Esophagus squamous epithelium (tissue), 5 donors: ENCODE data around the gene PRPF4. TPM values are rescaled to one million over a fixed set of nuclear protein-coding genes. Genes with fewer than 3 reads are reported as not detected.
A peak's percentile ranks its signal among the peaks of the same experiment; 100 is the strongest.

Source experiments
- DNase-seq: peaks from one replicate; lab custom pipeline; 2025; lab: John Stamatoyannopoulos, UW
- H3K27ac ChIP-seq, 4 donors: fragments of 200-600 bp; sonication (generic); one replicate each; pipeline ENCODE4 v1.5.1; 2016 to 2019; ENCODE audit warnings: mild to moderate bottlenecking in 1 of 4
- H3K27me3 ChIP-seq, 4 donors: fragments of 200-600 bp; sonication (generic); 1 replicate in 3 of 4; 2 replicates in 1 of 4; pipeline versions ENCODE4 v1.5.1 to v1.6.0; 2017 to 2021; ENCODE audit warnings: antibody characterized with exemption in 1 of 4
- H3K36me3 ChIP-seq, 3 donors: fragments of 200-600 bp; sonication (generic); one replicate each; pipeline ENCODE4 v1.5.1; 2016 to 2019
- H3K4me1 ChIP-seq, 3 donors: fragments of 200-600 bp; sonication (generic); one replicate each; pipeline ENCODE4 v1.5.1; 2017 to 2019
- H3K4me3 ChIP-seq, 4 donors: fragments of 200-600 bp; sonication (generic); 1 replicate in 3 of 4; 2 replicates in 1 of 4; pipeline ENCODE4 v1.5.1; 2016 to 2019; ENCODE audit warnings: mild to moderate bottlenecking in 2 of 4, moderate library complexity in 1 of 4
- H3K9me3 ChIP-seq, 3 donors: fragments of 200-600 bp; sonication (generic); one replicate each; pipeline ENCODE4 v1.5.1; 2016 to 2019
- POLR2A ChIP-seq, 4 donors: fragments of 450-650 bp; IDR thresholded peaks; one replicate each; pipeline ENCODE4 v1.6.1; 2017; ENCODE audit warnings: antibody characterized with exemption in 4 of 4, mild to moderate bottlenecking in 4 of 4, moderate library complexity in 3 of 4
- WGBS, 2 donors: methylation state at CpG; one replicate each; pipeline ENCODE4 v1.1.5; 2018; 5-methylcytosine and 5-hydroxymethylcytosine counted together
- intact Hi-C: fragments of 100-400 bp; cut with DNase I; formaldehyde crosslinking; loops from one replicate; pipeline ENCODE4 v1.15.0; 2022
- total RNA-seq, 4 donors: library from RNA; depleted of rRNA; stranded (reverse); fragments of >200 nt; gene quantifications; one replicate each; pipeline ENCODE4 v1.1.0, GENCODE V29; 2016
- TF ChIP-seq, protein P1 (sequence below), 6 experiments: fragments of 450-650 bp in 4 of 6; fragments of 200-600 bp in 2 of 6; sonication (generic) in 2 of 6; IDR thresholded peaks; one replicate each; pipeline ENCODE4 v1.5.1; 2016 to 2019; ENCODE audit warnings: antibody characterized with exemption in 6 of 6, mild to moderate bottlenecking in 4 of 6, moderate library complexity in 4 of 6
- donor health status: DM: yes; HTN: yes; CAD: no.

PRPF4 gene
- total RNA-seq, 4 donors from 2014 or later, result 11.4 to 19.0 (median 17.4) TPM

DNA sequence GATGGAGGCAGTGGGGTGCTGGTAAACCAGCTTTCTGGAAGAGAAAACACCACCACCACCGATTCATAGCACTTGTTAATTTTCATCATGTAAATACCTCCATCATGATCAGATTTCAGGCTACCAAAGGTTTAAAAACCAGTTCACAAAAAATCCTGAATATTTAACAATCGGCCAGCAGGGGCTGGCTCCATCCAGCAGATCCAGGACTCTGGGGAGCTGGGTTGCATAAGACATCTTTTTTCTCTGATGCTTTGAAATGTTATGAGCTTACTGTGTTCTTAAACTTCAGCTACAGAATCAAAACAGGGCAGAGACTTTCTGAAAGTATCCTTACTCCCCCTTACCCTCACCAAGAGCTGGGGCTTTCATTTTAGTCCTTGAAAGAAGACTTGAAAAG is 42.3 kb downstream of the PRPF4 start:
- TF ChIP-seq, protein P1, sequence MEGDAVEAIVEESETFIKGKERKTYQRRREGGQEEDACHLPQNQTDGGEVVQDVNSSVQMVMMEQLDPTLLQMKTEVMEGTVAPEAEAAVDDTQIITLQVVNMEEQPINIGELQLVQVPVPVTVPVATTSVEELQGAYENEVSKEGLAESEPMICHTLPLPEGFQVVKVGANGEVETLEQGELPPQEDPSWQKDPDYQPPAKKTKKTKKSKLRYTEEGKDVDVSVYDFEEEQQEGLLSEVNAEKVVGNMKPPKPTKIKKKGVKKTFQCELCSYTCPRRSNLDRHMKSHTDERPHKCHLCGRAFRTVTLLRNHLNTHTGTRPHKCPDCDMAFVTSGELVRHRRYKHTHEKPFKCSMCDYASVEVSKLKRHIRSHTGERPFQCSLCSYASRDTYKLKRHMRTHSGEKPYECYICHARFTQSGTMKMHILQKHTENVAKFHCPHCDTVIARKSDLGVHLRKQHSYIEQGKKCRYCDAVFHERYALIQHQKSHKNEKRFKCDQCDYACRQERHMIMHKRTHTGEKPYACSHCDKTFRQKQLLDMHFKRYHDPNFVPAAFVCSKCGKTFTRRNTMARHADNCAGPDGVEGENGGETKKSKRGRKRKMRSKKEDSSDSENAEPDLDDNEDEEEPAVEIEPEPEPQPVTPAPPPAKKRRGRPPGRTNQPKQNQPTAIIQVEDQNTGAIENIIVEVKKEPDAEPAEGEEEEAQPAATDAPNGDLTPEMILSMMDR (IDR thresholded peaks at IDR 0.05), result peak in 2 of 6 experiments; percentile 11 to 22
- no peak for TF ChIP-seq POLR2A (IDR thresholded peaks at IDR 0.05)
- Histone ChIP-seq H3K27me3 (no peaks in the 10 kb centered on the region), H3K9me3 (no peaks in the 10 kb centered on the region), H3K4me3 (no peak overlapping the region), H3K36me3 (peaks cover 0 to 54% (median 0%) of the 10 kb centered on the region in 3 donors), H3K27ac (no peak overlapping the region), H3K4me1 (no peaks in the 10 kb centered on the region)
- intact Hi-C loops, result loop anchor here (10.0 kb wide), 1 partner anchor 347 kb away; no protein-coding TSS in a partner anchor
- 43 to 73% methylated on average over 1 to 2 of the region's 2 CpGs for WGBS, 2 donors
- no peak for DNase-seq

DNA sequence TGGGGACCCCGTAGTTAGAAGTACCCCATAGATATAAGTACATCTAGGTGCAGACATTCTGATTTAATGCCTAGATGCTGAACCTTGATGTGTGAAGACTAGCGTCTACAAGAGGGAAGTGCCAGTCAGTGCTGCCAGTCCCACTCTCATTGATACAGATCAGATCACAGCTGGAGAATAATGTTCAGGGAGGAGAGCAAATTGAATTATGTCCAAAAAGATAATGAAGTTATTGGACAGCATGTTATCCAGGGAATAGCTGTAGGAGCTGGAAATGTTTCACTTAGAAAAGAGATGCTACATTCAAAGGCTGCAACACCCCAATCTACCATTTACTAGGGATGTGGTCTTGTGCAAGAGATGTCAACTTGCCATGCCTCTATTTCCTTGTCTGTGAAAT is 43.6 kb downstream of the PRPF4 start:
- H3K4me3 ChIP-seq, result no peak overlapping the region
- WGBS, 2 donors, result 70 to 73% methylated on average over 2 of the region's 2 CpGs
- no peak for DNase-seq
- H3K9me3 ChIP-seq, result no peaks in the 10 kb centered on the region
- no peaks in the 10 kb centered on the region for H3K4me1 ChIP-seq
- no peak overlapping the region for H3K27ac ChIP-seq
- intact Hi-C loops, result loop anchor here (10.0 kb wide), 1 partner anchor 346 kb away; no protein-coding TSS in a partner anchor
- TF ChIP-seq POLR2A (IDR thresholded peaks at IDR 0.05), result no peak
- TF ChIP-seq, protein P1 (IDR thresholded peaks at IDR 0.05), result no peak
- peaks cover 0 to 54% (median 0%) of the 10 kb centered on the region in 3 donors for H3K36me3 ChIP-seq
- H3K27me3 ChIP-seq, result no peaks in the 10 kb centered on the region

DNA sequence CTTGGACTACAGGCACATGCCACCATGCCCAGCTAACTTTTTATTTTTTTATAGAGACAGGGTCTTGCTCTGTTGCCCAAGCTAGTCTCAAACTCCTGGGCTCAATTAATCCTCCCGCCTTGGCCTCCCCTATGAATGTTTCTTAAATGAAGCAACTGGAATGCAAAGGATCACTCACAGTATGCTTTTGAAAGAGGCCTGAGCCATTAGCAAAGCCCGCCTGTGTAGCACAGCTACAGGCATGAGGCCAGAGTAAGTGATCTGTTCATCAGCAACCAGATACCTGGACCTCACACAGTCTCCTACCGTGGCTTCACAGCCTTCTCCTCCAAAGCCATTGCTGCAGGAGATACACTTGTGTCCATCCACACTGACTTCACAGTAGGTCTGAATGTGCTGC is 44.6 kb downstream of the PRPF4 start:
- DNase-seq, result no peak
- 71 to 100% methylated on average over 1 to 3 of the region's 3 CpGs for WGBS, 2 donors
- H3K36me3 ChIP-seq, result peaks cover 0 to 54% (median 0%) of the 10 kb centered on the region in 3 donors
- H3K4me3 ChIP-seq, result no peak overlapping the region
- TF ChIP-seq POLR2A (IDR thresholded peaks at IDR 0.05), result no peak
- TF ChIP-seq, protein P1 (IDR thresholded peaks at IDR 0.05), result no peak
- H3K27ac ChIP-seq, result no peak overlapping the region
- intact Hi-C loops, result no loop called here
- H3K9me3 ChIP-seq, result no peaks in the 10 kb centered on the region
- H3K27me3 ChIP-seq, result no peaks in the 10 kb centered on the region
- H3K4me1 ChIP-seq, result no peaks in the 10 kb centered on the region

DNA sequence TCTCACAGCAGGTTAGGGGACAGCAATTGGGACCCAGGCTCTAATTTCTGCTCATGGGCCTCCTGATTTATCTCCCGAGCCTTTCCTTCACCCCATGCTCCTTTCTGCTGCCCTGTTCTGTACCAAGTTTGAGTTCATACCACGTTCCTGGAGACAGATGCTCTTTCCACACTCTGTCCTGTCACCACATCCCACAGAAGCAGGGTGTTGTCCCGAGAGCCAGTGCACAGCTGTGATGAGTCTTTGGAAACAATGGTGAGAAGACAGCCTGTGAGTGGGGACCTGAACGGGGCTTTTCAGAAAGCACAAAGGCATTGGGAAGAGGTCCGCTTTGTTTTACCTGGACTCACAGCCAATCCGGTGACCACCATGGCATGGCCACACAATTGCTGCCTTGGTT is 47.2 kb downstream of the PRPF4 start:
- Histone ChIP-seq H3K4me3 (no peak overlapping the region), H3K27me3 (no peaks in the 10 kb centered on the region), H3K4me1 (no peaks in the 10 kb centered on the region), H3K9me3 (no peaks in the 10 kb centered on the region), H3K27ac (no peak overlapping the region), H3K36me3 (peaks cover 0 to 41% (median 0%) of the 10 kb centered on the region in 3 donors)
- 71 to 86% methylated on average over 5 to 6 of the region's 6 CpGs for WGBS, 2 donors
- TF ChIP-seq POLR2A (IDR thresholded peaks at IDR 0.05), result no peak
- TF ChIP-seq, protein P1 (IDR thresholded peaks at IDR 0.05), result no peak
- no peak for DNase-seq
- intact Hi-C loops, result no loop called here

DNA sequence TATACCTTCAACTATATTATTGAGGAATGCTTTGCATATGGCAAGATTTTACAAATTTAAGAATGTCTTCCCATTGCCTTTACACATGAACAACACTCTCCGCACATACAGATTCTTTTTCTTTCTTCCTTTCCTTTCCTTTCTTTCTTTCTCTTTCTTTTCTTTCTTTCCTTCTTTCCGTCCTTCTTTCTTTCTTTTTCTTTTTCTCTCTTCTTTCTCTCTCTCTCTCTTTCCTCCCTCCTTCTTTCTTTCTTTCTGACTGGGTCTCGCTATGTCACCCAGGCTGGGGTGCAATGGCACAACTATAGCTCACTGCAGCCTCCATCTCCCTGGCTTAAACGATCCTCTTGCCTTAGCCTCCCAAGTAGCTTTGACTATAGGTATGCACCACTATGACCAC is 50.8 kb downstream of the PRPF4 start:
- Histone ChIP-seq H3K9me3 (no peaks in the 10 kb centered on the region), H3K36me3 (peaks cover 0 to 19% (median 0%) of the 10 kb centered on the region in 3 donors), H3K4me1 (no peaks in the 10 kb centered on the region), H3K27ac (no peak overlapping the region), H3K4me3 (no peak overlapping the region), H3K27me3 (no peaks in the 10 kb centered on the region)
- 89 to 98% methylated on average over 4 of the region's 4 CpGs for WGBS, 2 donors
- DNase-seq, result no peak
- intact Hi-C loops, result no loop called here
- TF ChIP-seq, protein P1 (IDR thresholded peaks at IDR 0.05), result no peak
- TF ChIP-seq POLR2A (IDR thresholded peaks at IDR 0.05), result no peak
